ENCODE measurements around the gene ATP6V1F.

Gene ATP6V1F, protein sequence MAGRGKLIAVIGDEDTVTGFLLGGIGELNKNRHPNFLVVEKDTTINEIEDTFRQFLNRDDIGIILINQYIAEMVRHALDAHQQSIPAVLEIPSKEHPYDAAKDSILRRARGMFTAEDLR

DNA sequence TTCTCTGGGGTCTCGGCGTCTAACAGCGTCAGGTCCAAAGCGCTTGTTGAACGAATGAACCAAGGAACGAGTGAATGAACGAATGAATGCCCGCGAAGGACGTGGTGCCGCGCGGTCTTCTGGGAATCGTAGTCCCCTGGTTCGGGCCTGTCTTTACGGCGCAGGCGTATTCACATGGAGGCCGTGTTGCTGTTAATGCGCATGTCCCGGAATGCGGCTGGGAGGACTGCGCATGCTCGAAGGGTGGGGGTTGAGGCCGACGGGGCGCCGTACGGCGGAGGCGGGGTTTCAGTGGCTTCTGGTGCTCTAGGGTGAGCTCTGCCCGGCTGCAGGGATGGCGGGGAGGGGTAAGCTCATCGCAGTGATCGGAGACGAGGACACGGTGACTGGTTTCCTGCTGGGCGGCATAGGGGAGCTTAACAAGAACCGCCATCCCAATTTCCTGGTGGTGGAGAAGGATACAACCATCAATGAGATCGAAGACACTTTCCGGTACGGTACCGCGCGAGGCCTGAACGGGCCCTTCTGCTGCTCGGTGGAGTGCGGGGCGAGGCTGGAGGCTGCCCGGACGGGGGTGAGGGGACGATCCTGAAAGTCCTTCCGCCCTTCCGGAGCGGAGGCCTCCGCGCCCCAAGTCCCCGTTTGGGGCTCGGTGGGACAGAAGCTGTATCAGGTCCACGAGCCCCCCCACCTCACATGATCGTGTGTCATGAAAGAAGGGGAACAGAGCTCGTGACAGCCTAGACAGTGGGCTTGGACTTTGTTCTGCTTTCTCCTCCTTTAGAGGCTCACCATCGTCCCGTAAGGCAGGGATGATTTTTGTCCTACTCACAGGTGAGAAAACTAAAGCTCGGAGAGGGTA, at the start of gene ATP6V1F:
Gene ATP6V1F, plus strand, starts transcription at position 286 of the 862 bp plus-strand sequence. Its CDS starts 49 bp downstream, at position 335.
- peak; percentile 99 for DNase-seq

DNA sequence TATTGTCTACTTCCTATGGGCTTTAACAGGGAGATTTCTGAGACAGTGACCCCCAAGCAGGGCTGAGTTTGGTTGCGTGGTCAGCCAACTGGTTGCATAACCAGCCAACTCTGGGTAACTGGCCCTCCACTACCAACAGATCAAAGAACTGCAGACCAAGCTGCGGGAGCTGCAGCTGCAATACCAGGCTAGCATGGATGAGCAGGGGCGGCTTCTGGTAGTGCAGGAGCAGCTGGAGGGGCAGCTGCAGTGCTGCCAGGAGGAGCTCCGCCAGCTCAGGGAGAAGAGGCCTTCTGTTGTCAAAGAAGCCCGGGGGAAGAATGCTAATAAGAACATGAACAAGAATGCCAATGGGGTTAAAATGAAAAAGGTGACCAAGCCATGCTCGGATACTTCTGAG, 48.2 kb upstream of the ATP6V1F start:
- DNase-seq, result no peak

DNA sequence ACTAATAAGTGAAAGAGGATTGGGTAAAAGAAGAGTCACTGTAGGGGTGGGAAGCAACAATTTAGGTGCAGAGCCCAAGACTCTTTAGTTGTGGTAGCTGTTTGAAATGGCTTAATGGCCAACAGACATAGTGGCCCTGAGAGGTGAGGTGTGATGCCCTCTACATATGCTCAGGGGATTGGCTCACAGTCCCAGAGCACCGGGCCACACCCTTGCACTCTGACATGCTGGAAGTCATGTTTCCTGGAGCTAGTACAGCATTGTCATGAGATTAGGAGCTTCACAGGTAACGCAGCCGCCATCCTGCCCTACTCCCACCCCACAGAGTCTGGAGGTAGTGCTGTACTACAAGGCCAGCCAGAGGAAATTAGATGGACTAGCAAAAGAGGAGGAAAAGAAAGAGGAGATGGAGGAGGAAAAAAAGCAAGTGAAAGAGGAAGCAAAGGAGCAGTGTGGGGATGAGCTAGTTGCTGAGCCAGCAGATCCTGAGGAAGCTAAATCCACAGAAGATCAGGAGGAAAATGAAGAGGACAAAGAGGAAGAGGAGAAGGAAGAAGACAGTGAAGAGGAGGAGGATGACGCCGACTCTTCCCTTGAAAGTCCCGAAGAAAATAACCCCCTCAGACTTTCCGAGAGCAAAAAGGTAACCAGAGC, 47.2 kb upstream of the ATP6V1F start:
- no peak for DNase-seq

DNA sequence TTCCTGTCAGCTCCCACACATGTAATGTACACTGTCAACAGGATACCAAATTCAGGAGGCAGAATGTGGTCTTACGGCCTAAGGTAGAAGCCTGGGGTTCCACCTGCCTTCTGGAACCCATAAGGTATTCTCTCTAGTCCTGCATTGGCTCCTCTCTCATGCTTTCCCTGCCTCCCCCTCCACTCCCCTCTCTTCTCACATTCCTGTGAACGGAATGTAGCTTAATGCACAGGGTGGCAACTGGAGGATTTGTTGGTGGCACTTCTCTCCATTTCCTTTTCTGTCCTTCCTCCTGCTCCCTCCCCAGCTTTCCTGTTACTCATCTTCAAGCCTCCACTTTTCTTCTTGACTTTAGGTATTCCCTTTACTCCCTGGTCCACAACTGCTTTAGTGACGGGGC, 44.0 kb upstream of the ATP6V1F start:
- no peak for DNase-seq

DNA sequence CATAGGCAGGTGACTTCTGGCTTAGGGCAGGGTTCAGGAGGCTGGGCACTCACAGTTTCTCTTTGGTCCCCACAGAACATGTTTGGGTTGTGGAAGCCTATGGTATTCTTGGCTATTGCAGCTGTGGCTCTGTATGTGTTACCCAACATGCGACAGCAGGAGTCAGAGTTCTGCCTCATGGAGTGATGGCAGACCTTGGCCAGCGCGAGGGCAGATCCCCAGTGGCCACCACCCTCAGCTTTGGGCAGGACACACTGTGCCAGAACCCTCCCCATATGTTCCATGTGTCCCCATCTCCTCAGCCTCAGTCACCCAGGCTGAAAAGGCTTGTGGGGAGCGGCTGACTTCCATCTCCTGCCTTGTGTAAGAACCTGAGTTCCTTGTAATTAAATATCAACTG, 40.9 kb upstream of the ATP6V1F start:
- no peak for DNase-seq

DNA sequence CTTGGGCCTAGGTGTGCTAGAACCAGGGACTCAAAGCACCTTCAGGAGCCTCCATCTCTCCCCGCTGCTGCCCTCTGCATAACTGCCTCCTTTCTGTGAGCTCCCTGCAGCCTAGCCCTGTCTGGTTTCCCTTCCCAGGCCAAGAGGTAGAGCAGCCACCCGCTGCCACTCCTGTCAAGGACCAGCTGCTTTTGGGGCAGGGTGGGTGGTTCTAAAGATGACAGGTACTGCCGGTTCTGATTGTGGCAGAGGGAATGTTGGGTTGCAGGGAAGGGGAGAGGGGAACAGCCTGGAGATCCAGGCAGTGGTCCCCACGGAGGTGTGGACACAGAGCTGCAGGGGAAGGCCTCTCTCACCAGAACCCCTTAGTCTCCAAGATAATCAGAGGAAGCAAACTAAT, 36.1 kb upstream of the ATP6V1F start:
- DNase-seq, result no peak

DNA sequence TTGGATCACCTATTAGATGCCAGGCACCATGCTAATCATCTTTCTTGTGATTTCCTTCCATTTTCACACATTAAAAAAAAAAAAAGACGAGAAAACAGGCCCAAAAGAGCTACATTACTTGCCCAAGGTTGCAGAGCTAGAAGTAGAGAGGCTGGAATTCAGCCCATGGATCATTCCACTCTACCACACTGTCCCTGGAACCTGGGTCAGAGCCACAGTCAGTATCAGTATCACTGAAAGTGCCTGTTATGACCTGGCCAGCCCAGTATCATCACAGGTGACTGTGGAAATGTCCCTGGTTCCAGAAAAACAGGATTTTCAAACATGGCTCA, 35.8 kb upstream of the ATP6V1F start:
- no peak for DNase-seq

DNA sequence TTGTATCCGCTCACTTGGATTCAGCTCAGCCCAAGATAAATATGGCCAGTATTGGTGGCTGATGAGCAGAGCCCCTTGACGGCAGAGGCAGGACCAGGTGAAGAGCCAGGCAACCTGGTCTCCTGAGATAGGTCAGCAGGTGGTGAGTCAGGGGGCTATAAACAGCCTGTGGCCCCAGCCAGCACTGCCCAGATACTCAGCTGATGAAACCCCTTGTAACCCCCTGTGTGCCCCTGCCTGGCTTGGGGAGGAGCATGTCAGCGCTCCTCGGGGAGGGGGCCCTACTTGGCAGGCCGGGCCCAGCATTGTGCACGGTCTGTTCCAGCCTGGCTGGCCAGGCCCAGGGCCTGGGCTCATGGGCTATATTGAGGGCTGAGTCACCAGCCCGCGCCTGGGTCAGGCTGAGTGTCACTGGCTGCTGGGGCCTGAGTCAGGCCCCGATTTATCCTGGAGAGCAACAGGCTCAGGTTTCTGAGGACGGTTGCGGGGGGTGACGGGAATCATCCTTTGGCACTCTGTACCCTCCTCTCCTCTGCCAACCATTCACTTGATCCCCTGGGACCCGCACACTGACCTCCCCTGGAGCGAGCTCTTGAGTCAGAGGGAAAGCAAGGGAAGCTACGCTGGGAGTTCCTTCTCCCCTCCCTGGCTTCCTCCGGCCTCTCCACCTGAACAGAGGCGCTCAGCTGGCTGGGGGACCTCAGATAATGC, 35.3 kb upstream of the ATP6V1F start:
- no peak for DNase-seq

DNA sequence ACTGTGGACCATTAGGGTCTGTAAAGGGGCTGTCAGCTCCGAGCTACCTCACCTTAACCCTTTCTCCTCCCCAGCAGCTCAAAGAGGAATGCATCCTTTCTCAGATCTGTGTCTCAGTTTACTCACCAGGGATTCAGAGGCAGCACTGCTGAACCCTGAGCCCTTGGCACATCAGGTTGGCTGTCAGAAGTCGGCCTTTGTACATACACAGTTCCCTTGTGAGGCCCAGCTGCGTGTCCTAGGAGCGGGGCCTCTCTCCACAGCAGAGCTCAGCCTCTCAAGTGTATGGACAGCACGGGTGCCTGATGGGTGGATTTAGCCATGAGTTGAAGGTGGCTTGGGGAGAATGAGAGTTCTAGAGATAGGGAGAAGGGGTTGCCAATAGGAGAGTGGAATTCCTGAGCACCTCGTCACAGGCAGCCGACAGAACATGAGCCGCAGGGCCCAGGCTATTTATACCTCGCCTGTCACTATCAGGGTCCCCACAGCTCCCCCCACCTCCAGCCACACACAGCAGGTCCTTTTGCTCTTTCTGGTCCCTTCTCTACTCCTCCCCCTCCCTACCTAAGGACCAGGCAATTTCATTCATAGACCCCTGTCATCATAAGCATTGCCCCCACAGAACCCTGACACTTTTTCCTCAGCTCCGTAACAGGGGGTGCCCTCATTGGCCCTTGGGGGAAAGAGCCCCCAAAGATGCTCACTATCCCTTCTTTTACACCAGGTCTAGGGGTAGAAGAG, 34.5 kb upstream of the ATP6V1F start:
- no peak for DNase-seq

DNA sequence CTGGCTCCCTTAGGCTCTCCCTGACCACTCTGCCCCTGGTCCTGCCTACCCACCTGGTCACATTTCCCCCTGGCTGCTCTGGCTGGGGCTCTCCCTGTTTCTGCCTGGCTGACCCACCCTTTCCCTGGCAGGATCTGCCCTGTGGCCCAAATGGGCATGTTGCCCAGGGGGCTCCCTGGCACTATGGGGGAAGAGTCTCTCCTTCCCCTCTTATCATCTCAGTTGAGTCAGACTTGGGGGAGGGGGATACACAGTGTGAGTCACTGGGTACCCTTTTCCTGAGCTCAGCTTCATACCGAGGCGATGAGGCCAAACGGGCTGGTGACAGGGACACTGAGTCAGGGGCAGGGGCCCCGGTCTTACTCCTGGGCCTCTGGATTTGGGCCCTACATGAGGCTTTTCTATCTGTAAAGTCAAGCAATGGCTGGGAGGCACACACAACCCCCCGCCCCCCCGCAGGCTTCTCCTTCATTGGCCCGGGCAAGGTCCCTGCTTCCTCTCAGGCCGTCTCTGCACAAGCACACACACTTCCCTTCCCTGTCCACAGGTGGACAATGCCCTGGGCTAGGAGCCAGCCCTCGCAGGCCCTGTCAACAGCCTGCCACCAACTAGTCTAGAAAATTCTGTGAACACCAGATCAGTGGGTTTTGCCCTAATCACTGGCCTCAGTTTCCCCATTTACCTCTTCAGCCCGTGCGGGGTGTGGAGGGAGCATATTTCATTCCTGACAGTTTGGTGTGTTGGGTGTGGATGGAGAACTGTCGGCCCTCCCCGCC, 33.1 kb upstream of the ATP6V1F start:
- no peak for DNase-seq

DNA sequence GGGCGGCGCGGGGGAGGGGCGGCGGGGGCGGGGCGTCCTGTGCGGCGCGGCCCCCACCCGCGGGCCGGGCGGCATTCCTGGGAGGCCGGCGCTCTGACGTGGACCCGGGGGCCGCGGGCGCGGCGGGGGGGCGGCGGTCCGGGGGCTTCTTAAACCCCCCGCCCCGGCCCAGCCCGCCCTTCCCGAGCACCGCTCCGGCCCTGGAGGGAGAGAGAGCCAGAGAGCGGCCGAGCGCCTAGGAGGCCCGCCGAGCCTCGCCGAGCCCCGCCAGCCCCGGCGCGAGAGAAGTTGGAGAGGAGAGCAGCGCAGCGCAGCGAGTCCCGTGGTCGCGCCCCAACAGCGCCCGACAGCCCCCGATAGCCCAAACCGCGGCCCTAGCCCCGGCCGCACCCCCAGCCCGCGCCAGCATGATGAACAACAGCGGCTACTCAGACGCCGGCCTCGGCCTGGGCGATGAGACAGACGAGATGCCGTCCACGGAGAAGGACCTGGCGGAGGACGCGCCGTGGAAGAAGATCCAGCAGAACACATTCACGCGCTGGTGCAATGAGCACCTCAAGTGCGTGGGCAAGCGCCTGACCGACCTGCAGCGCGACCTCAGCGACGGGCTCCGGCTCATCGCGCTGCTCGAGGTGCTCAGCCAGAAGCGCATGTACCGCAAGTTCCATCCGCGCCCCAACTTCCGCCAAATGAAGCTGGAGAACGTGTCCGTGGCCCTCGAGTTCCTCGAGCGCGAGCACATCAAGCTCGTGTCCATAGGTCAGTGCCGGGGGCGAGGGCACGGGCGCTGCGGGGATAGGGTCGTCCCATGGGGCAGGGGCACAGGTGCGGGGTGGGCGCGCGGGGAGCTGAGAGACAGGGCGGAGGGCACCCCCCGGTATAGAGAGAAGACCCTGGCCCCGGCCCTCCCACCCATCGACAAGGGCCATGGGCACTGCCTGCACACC, 32.2 kb upstream of the ATP6V1F start, which contains the start of gene FLNC:
Gene FLNC, plus strand, starts transcription at position 176 of the 947 bp plus-strand sequence. Its CDS starts 232 bp downstream, at position 408.
- DNase-seq, result peak; percentile 24

DNA sequence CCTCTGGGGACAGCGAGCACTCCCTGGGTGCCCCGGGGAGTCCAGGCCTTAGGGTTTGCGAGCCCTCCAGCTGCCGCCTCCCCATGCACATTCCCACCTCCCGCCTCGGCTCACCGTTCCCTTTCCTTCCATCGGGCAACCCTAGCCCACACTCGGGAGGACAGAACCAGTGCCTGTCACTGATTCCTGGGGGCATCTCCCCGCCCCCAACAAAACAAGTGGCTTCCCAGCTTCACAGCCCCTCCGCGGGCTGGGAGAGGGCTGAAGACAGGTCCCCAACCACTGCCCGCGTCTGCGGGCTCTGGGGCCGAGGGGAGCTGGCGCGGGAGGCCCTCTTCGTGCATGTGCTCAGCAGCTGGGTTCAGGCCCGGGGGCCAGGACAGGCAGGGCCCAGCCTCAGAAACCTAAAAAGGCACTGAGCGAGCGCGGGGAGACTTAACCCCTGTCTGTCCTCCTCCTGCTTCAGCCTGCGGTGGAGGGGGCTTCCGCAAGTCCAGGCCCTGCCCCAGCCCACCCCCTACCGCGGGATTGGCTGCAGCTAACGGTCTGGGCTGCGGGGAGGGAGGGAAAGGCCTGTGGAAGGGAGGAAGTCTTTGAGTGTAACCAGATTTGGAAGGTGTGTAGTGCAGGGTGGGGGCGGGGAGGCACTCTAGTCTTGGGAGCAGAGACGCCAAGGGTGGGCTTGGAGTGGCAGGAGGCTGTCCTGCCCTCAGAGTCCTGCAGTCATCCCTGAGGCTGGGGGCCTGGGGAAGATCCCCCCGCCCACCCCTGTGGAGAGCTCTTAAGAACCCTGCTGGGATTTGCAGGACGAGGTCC, 31.3 kb upstream of the ATP6V1F start:
- DNase-seq, result no peak

DNA sequence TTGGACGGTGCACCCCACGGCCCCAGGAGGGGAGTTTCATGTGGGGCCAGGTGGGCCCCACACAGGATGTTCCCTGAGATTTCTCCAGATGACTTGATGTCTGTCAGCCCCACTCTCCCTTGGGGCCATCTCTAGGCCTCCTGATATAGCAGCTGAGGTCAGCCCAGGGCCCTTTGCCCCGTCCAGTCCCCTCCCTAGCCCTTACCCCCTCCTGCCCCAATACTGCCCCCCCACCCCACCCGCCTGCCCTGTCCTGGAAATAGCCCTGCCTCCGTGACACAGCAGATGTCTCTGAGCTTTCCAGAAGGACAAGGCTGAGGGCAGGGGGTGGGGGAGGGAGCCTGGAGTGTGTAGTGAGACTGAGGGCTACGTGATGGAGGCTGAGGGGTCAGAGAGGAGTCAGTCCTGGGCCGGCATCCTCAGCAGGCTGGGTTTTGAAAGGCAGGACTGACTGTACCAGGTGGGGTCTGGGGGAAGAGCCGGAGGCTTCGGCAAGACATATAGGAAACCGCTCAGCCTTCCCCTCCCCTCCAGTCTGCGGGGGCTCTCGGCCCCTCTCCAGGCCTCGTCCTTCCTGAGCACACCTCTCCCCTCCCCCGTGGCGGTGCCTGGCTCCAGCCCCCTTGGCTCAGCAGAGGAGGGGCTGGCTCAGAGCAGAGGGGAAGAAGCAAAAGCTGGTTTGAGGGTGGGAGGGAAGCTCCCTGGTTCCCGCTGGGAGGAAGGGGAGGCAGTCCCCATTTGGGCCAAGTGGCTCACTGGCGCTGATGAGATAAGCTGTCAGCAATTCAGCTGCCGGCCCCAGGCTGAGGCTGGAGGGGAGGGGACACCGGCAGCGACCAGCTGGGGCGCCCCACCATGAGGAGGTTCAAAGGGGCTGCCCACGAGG, 30.4 kb upstream of the ATP6V1F start:
- DNase-seq, result no peak

DNA sequence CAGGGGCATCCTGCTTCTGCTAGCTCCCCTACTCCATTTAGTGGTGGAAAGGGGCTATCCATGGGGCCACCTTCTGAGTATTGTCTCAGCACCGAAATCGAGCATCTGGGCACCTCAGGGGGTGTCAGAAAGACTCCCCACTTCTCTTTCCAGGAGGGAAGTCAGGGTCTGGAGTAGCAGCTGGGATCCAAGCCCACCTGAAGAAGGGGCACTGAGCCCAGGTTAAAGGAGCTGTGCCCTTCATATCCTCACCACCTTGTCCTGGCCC, 29.8 kb upstream of the ATP6V1F start:
- no peak for DNase-seq

DNA sequence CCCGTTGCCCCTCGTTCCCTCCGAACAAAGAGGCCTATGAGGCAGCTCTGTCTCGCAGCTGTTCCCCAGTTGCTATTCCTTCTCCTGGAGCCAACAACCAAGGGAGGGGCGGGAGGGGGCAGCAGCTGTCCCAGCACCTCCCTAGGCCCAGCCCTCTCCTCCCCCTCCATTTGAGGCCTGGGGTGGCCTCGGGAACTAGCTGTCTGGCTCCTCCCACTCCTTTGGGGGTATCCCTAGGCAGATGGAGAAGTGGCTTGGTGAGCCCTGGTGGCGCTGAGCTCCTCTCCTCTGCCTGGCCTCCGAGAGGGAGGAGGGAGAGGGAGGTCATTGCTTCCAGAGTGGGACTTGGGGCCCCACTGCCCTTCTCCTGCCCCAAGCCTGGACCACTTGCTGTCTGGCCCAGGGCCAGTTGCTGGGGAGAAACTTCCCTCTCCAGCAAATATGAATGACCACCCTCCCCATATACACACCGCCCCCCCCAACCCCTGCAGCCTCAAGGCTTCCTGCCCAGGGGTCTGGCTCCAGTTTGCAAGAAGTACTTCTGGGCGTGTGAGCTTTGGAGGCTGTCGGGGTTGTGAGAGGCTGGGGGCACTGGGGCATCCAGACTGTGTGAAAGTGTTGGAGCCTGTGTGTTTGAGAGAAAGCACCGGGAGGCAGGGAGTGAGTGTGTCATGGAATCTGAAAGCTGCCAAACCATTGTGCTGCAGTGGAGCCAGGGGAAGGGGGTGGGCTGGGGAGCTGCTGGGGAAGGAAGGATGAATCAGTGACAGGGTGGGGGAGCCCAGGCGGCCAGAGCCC, 29.3 kb upstream of the ATP6V1F start:
- DNase-seq, result no peak

DNA sequence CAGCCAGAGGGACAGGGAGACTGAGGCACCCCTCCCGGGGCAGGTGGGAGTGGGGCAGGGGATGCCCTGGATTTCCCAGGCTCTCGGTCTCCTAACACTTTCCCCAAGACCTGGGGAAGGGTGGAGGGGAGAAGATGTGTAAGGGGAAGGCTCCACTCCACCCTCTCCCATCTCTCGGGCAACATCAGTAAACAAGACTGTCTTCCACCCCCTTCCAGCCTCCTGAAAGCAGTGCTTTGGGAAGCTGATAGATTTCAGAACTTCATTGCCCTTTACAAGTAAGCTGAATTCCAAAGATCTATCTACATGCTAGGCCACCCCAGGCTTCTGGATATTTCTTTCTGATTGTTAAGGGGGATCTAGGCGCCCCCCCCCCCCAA, 28.7 kb upstream of the ATP6V1F start:
- DNase-seq, result no peak

DNA sequence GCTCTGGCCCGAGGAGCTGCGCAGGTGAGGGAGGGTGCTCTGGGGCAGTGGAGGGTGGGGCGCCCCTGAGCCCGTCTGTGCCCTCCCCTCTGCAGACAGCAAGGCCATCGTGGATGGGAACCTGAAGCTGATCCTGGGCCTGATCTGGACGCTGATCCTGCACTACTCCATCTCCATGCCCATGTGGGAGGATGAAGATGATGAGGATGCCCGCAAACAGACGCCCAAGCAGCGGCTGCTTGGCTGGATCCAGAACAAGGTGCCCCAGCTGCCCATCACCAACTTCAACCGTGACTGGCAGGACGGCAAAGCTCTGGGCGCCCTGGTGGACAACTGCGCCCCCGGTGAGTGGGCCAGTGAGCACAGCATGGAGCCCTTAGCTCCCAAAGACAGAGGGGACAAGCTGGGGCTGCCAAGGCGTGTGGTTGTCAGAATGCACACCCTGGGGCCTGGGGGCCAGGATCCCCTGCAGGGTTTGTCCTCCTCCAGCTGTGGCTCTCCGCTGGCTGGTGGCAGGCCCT, 27.4 kb upstream of the ATP6V1F start:
- no peak for DNase-seq

All from CD4-positive, alpha-beta T cell treated with Interleukin-17A for 1 hour (primary cell).